Stimulated activated CD4-positive, alpha-beta T cell treated with anti-CD3 and anti-CD28 coated beads, TNF-alpha, amount 100 ng/mL, for 48 hours (primary cell): ENCODE results near the gene GPR61.

Experiments
- DNase-seq, 3 donors: peaks; one replicate each; pipeline ENCODE4 v3.0.0-alpha.2; 2020; ENCODE audit warnings: low read depth in 3 of 3

GPR61 gene, protein sequence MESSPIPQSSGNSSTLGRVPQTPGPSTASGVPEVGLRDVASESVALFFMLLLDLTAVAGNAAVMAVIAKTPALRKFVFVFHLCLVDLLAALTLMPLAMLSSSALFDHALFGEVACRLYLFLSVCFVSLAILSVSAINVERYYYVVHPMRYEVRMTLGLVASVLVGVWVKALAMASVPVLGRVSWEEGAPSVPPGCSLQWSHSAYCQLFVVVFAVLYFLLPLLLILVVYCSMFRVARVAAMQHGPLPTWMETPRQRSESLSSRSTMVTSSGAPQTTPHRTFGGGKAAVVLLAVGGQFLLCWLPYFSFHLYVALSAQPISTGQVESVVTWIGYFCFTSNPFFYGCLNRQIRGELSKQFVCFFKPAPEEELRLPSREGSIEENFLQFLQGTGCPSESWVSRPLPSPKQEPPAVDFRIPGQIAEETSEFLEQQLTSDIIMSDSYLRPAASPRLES

DNA sequence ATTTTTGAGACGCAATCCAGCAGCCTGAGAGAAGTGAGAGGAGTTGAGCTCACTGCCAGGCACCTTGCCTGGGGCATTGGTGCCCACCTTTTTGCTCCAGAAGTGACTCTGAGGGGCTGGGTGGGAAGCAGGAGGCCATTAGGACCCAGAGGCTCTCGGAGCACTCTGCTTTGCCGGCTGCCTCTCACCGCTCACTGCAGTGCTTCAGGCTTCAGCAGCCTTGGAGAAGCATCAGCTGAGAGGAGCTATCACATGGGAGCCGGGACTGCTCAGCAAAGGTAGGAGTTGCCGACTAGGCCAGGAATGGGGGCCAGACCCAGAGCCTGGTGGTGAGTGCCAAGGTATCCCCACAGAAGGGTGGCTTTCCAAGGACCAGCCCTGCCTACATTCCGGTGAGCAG is at the start of gene GPR61:
Gene GPR61 (plus strand): TSS at position 197 of the 400 bp plus-strand sequence. CDS start 3,151 bp downstream, outside the sequence.
- no peak for DNase-seq

DNA sequence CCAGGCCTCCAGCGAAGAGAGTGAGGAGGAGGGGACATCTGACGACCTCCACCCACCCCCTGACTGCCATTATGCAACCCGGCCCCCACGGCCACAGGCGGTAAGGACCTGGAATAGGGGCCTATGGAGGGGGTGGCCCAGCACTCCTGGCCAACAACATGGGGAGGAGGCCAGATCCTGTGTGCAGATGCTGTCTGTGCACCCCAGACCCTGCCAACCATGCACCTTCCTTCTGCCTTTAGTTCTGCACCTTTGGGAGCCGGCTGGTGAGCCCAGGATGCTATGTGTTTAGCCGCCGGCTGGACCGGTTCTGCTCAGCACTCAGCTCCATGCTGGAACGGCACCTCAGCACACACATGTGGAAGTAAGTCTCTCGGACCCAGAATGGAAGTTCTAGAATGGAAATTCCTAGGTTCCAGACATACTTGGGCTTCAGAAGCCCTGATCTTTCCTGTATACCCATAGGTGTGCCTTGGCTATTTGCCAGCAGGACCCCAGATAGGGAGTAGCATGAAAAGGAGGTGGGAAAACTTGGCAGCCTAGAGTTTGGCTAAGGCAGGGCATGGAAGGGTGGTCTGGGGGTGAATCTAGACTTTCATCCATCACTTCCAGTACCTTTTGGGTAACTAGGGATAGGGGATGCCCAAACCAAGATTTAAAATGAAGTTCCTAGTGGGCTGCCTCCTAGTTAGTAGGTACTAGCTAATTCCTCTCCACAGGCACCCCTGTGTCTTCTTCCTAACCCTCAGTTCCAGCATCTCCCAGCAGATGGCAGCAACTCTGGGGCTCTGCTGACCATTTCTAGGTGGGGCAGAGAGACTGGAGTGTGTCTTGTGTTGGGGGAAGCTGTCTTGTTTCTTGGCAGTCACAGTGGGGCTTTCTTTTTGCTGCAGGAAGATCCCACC is 49.4 kb upstream of the GPR61 start:
- DNase-seq: peak in 1 of 3 donors; percentile 64

DNA sequence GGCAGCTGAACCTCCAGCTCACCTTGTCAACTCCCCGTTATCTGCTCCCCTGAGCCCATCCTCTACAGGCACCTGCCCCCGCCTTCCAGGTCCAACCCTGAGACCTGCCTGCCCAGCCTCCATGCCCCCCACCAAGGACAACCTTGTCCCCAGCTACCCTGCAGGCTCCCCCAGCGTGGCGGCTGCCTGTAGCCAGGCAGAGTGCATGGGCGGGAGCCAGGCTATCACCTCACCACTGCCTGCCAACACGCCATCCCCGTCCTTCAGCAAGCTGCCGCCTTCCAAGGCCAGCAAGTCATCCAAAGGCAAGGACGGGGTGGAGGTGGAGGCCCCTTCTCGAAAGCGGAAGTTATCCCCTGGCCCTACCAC is 48.8 kb upstream of the GPR61 start:
- no peak for DNase-seq

DNA sequence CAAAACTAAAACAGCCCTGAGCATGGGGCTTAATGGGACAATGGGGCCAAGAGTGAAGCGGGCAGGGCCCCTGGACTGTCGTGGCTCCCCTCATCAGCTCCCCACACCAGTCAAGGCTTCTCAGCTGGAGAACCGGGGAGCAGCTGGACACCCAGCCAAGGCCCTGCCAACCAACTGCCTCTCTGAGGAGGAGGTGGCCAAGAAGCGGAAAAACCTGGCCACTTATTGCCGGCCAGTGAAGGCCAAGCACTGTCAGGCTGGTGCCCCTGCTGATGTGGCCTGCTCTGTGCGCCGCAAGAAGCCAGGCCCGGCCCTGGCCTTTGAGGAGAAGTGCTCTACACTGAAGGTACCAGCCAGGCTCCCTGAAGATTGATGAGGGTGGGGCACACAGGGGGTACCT is 48.3 kb upstream of the GPR61 start:
- DNase-seq: no peak

DNA sequence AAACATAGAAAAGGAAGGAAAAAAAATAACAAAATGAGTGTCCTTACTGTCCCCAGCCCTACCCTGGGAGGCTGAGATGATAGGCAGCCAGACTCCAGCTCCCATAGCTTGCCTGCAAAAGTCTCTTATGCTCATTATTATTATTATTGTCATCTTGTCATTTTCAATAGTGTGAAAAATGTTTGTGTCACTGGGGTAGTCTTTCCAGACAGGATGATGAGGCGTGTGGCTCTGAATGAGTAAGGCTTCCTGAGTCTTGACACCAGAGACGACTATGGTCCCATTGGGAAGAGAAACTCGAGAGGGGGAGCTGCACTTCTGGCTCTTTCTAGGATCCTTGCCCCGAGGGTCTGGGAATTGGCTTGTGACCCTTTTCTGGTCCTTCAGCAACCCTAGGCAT is 46.9 kb upstream of the GPR61 start:
- DNase-seq: no peak

DNA sequence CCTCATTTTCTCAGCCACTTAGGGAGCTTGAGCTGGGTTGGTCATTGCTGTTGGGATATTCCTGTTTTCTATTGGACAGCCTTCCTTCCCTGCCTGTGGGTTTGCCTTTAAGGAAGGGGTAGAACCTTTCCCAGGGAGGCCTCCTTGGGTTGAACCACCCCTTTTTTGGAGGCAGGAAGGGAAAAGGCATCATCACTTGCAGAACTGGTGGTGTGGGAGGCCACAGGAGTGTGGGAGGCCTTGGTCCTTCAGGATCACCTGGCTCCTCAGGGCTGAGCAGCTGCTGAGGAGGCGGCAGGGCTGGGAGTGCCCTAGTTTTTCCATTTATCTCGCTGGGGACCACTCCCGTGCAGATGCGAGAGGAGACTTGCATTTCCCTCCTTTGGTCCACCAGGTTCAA is 46.4 kb upstream of the GPR61 start:
- no peak for DNase-seq

DNA sequence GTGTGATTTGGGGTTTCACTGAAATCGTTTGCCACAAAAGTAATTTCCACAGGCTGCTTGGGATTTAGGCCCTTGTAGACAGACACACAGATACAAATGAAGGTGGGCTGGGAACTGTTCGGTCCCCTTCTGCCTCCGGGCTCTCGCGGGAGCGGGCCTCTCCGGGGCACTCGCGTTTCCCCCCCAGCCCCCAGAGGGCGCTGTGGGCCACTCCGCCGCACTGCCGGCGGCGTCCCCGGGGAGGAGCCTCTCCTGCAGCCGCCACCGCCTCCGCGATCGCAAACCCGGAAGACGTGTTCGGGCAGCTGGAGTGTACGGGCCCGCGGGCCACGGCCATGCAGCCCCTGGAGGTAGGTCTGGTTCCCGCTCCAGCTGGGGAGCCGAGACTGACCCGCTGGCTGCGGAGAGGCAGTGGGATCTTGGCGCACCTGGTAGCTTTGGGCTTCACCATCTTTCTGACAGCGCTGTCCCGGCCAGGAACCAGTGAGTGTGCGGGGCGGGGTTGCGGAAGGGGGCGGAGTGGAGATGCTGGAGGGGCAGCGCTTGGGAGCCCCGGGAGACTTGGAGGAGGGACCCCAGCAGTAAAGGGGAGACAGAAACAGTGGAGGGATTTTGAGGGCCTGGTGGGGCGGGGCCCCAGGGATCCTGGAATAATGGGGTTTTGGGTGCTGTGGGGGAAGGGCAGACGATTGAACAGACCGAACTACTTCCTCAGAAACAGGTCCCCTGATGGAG is 45.7 kb upstream of the GPR61 start, which contains the start of gene CYB561D1:
Gene CYB561D1 (plus strand): TSS at position 290 of the 735 bp plus-strand sequence. CDS start 46 bp downstream, at position 336.
- DNase-seq: peak; percentile 76 to 87 (median 80)

DNA sequence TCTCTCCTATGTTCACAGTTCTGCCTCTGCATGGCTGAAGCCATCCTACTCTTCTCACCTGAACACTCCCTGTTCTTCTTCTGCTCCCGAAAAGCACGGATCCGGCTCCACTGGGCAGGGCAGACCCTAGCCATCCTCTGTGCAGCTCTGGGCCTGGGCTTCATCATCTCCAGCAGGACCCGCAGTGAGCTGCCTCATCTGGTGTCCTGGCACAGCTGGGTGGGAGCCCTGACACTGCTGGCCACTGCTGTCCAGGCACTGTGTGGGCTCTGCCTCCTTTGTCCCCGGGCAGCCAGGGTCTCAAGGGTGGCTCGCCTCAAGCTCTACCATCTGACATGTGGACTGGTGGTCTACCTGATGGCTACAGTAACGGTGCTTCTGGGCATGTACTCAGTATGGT is 43.9 kb upstream of the GPR61 start:
- no peak for DNase-seq

DNA sequence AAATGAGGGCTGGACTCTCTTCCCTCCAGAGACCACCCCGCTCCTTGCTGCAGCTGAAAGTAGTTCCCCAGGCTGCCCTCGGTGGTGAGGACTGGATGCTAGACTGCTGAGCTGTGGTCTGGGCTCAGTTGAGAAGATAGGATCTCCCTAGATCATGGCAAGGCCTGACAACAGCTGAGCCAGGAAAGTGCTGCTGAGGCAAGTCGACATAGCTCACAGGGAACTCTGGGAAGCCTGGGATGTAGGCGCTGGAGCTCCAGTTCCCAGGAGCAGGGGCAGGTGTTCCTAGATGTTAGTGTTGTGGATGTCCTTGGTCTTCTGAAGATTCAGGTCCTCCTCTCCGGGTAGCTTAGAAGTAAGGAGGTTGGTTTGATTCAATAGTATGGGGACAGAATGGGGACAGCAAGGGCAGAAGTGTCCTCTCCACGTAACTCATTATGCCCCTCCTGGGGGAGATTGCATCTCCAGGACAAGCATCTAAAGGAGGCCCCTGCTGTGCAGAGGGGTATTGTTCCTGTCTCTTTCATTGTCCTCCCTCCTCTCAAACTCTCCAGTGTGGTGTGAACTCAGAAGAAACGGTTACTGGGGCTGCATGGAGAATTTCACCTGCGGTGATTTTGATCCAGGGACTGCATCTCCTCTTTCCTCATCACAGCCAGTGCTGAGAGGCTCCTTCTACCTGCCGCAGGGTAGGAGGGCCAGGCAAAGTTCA is 42.1 kb upstream of the GPR61 start:
- DNase-seq: no peak

DNA sequence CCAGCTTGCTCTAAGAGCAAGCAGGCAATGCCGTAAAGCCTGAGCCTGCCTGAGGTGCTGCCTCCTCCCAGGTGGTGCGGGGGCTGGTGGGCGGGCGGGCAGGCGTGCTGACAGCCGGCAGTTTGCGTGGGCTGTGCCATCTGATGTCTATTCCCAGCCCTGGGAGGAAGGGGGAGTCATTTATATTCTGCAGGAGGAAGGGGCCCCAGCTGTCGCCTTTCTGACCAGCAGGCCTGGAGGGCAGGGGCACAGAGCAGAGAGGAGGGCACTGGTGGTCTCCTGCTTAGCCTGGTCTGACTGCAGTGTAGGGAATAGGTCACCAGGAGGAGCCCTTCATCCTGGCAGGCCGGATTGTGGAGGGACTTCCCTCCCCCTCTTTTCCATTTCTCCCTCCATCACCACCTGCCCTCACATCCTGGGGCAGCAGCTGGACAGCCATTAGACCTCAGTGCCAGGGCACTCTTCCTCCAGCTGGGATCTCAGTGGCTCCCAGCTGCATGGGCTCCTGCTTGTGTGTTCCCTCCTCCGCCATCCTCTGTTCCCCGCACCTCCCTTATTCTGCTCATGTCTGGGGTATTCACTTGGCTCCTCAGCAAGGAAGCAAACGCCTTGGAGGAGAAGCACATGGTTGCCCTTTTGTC is 41.4 kb upstream of the GPR61 start:
- DNase-seq: no peak

DNA sequence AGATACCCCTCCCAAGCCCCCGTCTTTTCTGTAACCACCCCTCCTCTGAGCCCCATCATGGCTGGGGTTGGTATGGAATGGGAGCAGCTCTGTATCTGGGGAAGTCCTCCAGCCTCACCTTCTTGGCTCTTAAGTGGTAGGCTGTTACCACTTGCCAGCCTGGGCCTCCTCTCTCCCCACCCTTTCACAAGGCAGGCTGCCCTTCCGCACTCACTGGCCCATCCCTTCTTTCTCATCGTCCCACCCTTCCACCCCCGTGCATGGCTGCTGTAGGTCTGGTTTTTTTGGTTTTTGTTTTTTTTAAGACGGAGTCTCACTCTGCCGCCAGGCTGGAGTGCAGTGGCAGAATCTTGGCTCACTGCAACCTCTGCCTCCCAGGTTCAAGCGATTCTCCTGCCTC is 40.6 kb upstream of the GPR61 start:
- DNase-seq: no peak

DNA sequence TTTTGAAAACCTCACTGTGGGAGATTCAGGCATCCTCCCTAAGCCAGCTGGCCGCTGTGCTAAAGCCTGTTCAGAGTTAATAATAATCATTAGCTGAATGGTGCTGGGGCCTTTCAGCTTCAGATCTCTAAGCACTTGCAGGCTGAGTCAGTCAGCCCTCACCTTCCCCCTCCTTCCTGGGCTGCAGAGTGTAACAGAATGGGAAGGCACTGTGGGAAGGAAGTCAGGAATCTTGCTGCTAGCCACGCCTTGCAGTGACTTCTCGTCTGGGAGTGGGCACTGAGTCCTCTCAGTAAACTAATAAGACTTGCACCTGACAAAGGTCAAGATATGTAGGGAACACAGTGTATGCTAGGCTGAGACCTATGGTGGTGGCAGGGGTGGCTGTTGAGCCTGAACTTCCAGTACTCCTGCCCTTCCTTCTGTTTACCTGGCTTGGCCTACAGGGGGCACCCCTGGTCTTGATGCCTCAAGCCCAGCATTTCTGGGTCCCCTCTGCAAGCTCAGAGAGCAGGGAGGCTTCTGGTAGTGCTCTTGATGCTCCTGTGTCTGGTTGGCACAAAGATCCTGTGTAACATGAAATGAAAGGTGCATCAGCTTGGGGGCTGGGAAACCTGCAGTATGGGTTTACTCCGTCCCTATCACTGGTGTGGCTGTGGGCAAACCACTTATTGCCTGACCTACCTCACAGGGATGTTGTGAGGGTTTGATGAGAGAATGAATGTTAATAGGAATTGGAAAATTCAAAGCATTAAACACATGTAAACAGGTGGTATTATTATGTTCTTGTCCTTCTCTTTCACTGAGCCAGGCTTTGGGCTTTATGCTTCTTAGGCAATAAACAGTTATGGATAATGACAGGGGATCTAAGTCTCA is 39.8 kb upstream of the GPR61 start:
- peak in 1 of 3 donors; percentile 44 for DNase-seq

DNA sequence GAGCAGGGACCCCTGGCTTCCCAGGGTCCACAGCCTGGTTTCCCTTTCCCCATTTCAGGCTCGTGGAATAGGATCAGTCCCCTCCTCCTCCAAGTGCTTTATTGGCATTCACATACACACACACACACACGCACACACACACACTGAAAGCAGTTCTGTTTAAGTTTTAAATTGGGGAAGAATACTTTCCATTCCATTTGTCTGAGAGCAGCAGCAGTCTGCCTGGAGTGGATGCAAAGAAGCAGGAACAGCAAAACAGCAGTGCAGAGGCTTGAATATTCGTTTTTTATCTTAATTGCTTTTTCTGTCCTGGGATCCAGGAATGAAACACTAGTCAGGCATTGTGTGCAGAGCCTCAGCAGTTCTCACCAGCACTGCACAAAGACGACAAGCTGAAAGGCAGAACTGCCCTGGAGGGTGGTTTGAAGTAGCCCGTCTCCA is 38.7 kb upstream of the GPR61 start:
- no peak for DNase-seq

DNA sequence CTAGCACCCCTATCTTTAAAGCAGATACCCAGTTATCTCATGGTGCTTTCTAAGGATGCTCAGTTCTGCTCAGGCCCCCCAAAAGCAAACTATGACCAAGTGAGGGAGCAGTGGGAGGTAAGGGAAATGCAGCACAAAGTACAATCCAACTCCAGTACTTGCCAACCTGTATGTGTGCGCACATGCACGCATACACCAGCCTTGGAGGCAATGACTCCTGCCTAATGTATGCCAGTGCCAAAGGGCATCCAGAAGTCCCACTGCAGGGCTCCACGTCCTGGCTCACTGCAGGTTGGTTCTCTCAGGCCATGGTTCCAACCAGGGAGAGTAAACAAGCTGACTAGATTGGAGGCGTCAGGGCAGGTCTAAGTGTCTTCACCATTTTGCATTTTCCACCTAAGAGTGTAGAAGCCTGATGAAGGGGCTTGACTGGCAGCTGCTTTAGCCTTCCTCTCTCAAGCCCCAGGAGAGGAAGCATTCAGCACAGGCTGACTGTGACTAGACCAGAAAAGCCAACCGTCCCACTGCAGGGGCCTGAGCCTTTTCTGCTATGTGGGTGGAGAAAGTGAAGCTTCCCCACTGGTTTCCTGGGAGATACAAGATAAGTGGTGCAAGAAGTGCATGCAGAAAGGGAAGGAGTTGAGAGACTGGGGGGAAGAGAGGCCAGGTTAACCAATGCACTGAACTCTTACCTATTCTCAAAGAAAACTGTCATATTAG is 37.9 kb upstream of the GPR61 start:
- DNase-seq: no peak

DNA sequence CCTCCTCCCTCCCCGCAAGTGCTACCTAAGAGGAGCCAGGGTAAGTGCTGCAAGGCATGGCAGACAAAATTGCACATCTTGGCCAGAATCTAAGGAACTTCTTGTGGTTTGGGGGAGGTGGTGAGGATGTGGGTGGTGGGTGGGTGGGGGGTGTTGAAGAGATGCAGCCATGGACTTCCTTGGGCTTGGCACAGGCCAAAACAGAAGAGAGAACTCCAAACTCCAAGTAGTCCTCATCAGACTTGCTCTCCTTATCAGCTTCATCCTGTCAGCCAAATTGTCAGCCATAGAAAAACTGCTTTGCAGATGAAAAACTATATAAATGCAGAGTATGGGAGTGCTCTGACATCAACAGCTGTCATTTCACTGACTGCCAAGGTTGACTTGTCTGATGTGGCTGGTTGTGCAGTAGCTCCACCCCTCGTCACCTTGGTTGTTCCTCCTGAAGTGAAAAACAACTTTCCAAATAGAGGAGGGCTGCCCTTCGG is 37.3 kb upstream of the GPR61 start:
- no peak for DNase-seq

DNA sequence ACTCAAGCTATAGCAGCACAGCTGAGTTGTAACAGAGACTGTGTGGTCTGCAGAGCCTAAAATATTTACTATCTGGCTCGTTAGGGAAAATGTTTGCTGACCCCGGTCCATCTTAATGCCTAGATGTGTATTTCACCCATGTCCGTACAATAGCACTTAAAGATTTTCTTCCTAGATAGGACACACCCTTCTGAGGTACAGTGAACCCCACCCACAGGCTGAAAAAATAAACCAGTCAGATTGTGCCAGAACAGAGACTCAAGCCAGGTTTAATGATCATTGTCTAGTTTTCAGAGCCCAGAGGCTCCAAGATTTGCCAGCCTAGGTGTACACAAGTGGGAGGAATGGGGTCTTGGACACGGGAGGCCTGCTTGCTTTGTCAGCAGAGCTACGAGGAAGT is 35.7 kb upstream of the GPR61 start:
- DNase-seq: no peak

DNA sequence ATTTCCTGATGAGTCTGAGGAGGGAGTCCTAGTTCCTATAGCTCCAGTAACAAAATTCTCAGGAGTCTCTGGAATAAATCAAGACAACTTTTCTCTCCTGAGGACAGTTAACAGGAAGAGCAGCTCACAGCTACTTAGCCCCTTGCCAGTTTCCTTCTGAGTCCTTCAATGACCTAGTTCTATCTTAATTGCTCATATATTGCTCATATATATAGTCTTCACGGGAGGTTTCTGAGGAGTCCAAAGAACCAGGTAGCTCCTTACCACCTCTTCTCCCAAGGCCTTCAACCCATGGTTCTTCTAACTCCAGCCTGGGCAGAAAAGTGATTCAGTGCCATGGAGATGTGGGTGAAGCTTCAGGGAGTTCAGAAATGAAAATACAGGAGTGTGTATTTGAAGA is 34.7 kb upstream of the GPR61 start:
- no peak for DNase-seq

DNA sequence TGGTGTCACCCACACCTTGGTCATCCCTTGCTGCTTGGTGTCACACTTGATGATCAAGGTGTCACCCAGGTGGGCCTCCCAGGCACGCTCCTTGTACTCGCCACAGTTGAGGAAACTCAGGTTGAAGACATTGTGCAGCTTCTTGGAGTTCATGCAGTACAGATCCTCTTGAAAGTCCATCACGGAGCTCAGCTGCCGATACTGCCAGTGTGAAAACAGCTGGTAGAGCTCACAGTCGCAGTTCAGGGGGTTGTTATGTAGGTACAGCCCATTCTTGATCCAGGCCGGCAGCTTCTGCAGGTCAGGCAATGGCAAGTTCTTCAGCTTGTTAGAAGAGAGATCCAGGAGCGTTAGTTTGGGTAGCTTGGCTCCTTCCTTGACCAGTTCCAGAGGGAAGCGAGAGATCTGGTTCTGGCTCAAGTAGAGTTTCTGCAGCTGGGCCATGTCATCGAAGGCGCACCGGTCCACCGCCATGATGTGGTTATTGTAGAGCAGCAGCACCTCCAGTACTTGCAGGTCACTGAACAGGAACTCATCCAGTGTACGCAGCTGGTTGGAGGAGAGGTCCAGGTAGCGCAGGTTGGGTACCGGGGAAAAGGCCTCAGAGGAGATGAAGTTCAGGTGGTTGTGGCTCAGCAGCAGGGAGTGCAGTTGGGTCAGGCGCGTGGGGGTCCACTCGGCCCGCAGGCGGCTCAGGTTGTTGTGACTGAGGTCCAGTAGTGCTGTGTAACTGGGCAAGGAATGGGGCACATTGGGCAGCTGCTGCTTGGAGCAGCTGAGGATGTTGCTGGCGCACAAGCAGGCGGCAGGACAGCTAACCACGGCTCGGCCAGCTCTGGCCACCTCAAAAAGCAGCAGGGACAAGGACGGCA is 31.4 kb upstream of the GPR61 start:
- no peak for DNase-seq
